MM.1S (cell line): ENCODE data around the gene GFRA1.

Experiments
- DNase-seq: peaks from one replicate; pipeline ENCODE4 v3.0.0-alpha.2; 2015
- H2AFZ ChIP-seq: fragments of 300-600 bp; sonication (generic); 2 replicates; pipeline ENCODE4 v1.6.0; 2016; ENCODE audit warnings: antibody characterized with exemption, low read length
- H3F3A ChIP-seq: fragments of 300-600 bp; sonication (generic); 2 replicates; pipeline ENCODE4 v1.6.1; 2016; ENCODE audit warnings: mild to moderate bottlenecking, antibody characterized with exemption, low read length, moderate library complexity, mixed read lengths; ENCODE audit not compliant: insufficient read depth
- H3K27ac ChIP-seq: fragments of 300-600 bp; sonication (generic); 2 replicates; pipeline ENCODE4 v1.5.1; 2016; ENCODE audit warnings: mild to moderate bottlenecking, low read length
- H3K27me3 ChIP-seq: fragments of 300-600 bp; sonication (generic); replicated peaks from 2 replicates; pipeline ENCODE4 v1.6.0; 2016; ENCODE audit warnings: low read length; ENCODE audit not compliant: insufficient read depth
- H3K36me3 ChIP-seq: fragments of 300-600 bp; sonication (generic); replicated peaks from 2 replicates; pipeline ENCODE4 v1.6.1; 2016; ENCODE audit warnings: mild to moderate bottlenecking, low read length, mixed read lengths; ENCODE audit not compliant: insufficient read depth
- H3K4me1 ChIP-seq: fragments of 300-600 bp; sonication (generic); 2 replicates; pipeline ENCODE4 v1.6.1; 2016; ENCODE audit warnings: low read length, mixed read lengths
- H3K4me2 ChIP-seq: fragments of 300-600 bp; sonication (generic); 2 replicates; pipeline ENCODE4 v1.6.0; 2016; ENCODE audit warnings: low read depth, low read length
- H3K4me3 ChIP-seq: fragments of 300-600 bp; sonication (generic); 2 replicates; pipeline ENCODE4 v1.5.1; 2016; ENCODE audit warnings: low read length, mixed read lengths
- H3K79me2 ChIP-seq: fragments of 300-600 bp; sonication (generic); 2 replicates; pipeline ENCODE4 v1.6.1; 2016; ENCODE audit warnings: mixed run types, low read length, mixed read lengths
- H3K9ac ChIP-seq: fragments of 300-600 bp; sonication (generic); 2 replicates; pipeline ENCODE4 v1.6.1; 2016; ENCODE audit warnings: low read length, mixed read lengths
- H3K9me2 ChIP-seq: fragments of 300-600 bp; sonication (generic); replicated peaks from 2 replicates; pipeline ENCODE4 v1.6.1; 2016; ENCODE audit warnings: mild to moderate bottlenecking, low read length, mixed read lengths; ENCODE audit not compliant: insufficient read depth
- H3K9me3 ChIP-seq: fragments of 300-600 bp; sonication (generic); replicated peaks from 2 replicates; pipeline ENCODE4 v1.6.1; 2016; ENCODE audit warnings: mild to moderate bottlenecking, low read length, mixed read lengths; ENCODE audit not compliant: insufficient read depth
- H4K20me1 ChIP-seq: fragments of 300-600 bp; sonication (generic); 2 replicates; pipeline ENCODE4 v1.6.1; 2016; ENCODE audit warnings: mild to moderate bottlenecking, low read length, moderate library complexity, mixed read lengths; ENCODE audit not compliant: insufficient read depth
- EZH2 ChIP-seq: fragments of 300-600 bp; sonication (generic); optimal IDR thresholded peaks from 2 replicates; pipeline ENCODE3; 2017; ENCODE audit warnings: low read depth, mild to moderate bottlenecking, antibody characterized with exemption, low read length, mixed read lengths
- EZH2phosphoT487 ChIP-seq: fragments of 300-600 bp; sonication (generic); IDR thresholded peaks from 2 replicates; pipeline ENCODE4 v1.6.1; 2018; ENCODE audit warnings: antibody characterized with exemption, low read length
- TF ChIP-seq, protein P1 (sequence below): fragments of 300-600 bp; sonication (generic); IDR thresholded peaks from 2 replicates; pipeline ENCODE4 v1.5.1; 2016; ENCODE audit warnings: antibody characterized with exemption, low read length, mixed read lengths

The GFRA1 gene

DNA sequence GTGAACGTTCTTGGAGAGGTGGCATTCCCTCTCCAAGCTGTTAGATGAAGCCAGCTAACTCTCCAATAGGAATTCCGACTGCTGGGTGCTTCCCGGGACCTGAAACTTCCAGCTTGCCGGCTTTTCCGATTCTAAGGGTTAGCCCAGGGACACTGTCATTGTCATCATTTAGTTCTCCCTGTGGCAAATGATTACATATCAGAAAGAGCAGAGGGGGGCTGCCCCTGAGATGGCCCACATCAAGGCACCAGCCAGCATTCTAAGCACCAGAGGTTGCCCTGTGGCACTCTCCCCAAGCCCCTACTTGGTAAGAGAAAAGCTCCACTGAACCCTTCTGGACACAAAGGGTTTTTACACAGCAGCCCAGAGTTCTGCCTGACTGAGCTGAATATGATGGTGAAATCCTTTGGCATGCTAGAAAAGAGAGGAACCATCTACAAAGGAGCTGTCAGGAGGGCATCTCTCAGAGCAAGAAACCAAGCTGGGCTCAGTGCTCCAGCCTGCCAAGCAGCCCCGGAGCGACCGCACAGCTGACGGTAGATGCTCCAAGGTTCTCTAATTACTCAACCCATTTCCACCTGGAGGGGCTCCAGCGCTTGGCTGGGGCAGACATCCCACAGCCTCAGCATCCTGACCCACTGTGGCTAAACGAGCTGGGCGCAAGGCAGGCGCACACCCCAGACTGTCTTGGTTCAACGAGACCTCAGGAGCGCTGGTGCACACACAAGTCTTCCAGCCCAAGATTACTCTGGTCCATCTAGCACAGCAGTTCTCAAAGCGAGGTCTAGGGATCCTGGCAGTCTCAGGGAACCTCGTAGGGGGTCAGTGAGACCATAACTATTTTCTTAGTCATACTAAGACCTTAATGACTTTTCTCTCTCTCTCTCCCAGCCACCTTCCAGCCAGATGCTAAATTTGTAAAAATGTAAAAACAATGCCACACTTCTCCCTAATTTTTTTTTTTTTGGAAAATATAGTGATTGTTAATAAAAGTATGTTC lies 160.5 kb downstream of the GFRA1 start:
- H3K9me3 ChIP-seq, result no peaks in the 10 kb centered on the region
- H3K27ac ChIP-seq, result no peak overlapping the region
- no peaks in the 10 kb centered on the region for H3K9me2 ChIP-seq
- H4K20me1 ChIP-seq, result no peaks in the 10 kb centered on the region
- no peak overlapping the region for H3K4me3 ChIP-seq
- H3K36me3 ChIP-seq, result no peaks in the 10 kb centered on the region
- no peaks in the 10 kb centered on the region for H3F3A ChIP-seq
- no peaks in the 10 kb centered on the region for H3K27me3 ChIP-seq
- H3K4me1 ChIP-seq, result no peaks in the 10 kb centered on the region
- H3K9ac ChIP-seq, result no peak overlapping the region
- H2AFZ ChIP-seq, result no peak overlapping the region
- H3K4me2 ChIP-seq, result no peak overlapping the region
- no peak for DNase-seq
- H3K79me2 ChIP-seq, result no peaks in the 10 kb centered on the region
- TF ChIP-seq, protein P1, sequence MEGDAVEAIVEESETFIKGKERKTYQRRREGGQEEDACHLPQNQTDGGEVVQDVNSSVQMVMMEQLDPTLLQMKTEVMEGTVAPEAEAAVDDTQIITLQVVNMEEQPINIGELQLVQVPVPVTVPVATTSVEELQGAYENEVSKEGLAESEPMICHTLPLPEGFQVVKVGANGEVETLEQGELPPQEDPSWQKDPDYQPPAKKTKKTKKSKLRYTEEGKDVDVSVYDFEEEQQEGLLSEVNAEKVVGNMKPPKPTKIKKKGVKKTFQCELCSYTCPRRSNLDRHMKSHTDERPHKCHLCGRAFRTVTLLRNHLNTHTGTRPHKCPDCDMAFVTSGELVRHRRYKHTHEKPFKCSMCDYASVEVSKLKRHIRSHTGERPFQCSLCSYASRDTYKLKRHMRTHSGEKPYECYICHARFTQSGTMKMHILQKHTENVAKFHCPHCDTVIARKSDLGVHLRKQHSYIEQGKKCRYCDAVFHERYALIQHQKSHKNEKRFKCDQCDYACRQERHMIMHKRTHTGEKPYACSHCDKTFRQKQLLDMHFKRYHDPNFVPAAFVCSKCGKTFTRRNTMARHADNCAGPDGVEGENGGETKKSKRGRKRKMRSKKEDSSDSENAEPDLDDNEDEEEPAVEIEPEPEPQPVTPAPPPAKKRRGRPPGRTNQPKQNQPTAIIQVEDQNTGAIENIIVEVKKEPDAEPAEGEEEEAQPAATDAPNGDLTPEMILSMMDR, result no peak
- TF ChIP-seq EZH2phosphoT487, result no peak
- no peak for TF ChIP-seq EZH2

DNA sequence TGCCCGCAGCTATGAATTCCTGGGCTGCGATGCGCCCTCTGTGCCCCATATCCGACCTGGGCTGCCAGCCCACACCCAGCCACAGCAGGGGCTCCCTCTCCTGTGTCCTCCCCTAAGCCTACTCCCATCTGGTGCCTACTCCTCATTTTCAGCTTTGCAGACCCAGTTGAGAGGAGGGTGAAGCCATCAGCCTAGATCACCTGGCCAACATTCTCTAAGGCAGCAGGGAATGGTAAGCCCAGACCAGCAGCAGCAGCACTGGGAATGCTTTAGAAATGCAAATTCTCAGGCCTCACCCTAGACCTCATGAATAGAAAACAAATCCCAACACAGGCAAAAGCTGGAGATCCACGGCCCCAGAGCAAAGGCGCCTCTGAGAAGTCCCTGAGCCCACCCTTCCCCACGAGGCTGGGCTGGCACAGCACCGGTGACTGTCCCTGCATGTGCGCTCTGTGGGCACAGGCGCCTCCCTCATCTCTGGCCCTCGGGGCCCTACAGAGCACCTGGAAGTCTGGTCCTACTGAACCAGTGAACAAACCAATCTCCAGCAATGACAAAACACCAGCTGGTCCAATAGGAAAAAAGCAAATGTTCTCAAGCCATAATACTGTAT lies 161.4 kb downstream of the GFRA1 start:
- H3F3A ChIP-seq, result no peaks in the 10 kb centered on the region
- H3K9me3 ChIP-seq, result no peaks in the 10 kb centered on the region
- H3K4me3 ChIP-seq, result no peak overlapping the region
- H2AFZ ChIP-seq, result no peak overlapping the region
- no peaks in the 10 kb centered on the region for H3K36me3 ChIP-seq
- no peak overlapping the region for H3K9ac ChIP-seq
- H3K27me3 ChIP-seq, result no peaks in the 10 kb centered on the region
- H4K20me1 ChIP-seq, result no peaks in the 10 kb centered on the region
- TF ChIP-seq EZH2, result no peak
- no peak for TF ChIP-seq EZH2phosphoT487
- TF ChIP-seq, protein P1, result no peak
- H3K4me1 ChIP-seq, result no peaks in the 10 kb centered on the region
- H3K9me2 ChIP-seq, result no peaks in the 10 kb centered on the region
- no peaks in the 10 kb centered on the region for H3K79me2 ChIP-seq
- H3K4me2 ChIP-seq, result no peak overlapping the region
- no peak for DNase-seq
- H3K27ac ChIP-seq, result no peak overlapping the region

DNA sequence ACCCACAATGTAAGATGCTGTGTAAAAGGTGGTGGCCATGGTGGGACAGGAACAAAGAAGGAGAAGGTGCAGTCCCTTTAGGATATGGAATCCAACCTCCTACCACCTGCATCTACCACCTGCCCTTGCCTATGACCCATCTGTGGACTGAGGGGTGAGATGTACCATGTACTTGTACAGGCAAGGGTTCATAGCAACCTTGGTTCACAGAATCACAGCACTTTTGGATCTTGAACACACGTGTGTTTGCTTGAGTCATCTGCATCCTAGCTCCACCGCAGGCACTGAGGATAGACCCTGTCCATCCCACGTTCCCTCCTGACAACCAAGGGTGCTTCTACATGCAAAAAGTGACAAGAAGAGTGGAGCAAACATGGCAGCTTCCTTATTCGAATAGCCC lies 162.3 kb downstream of the GFRA1 start:
- Histone ChIP-seq H3K79me2 (no peaks in the 10 kb centered on the region), H3F3A (no peaks in the 10 kb centered on the region), H3K27me3 (no peaks in the 10 kb centered on the region), H3K9ac (no peak overlapping the region), H3K9me2 (no peaks in the 10 kb centered on the region), H2AFZ (no peak overlapping the region), H4K20me1 (no peaks in the 10 kb centered on the region), H3K4me3 (no peak overlapping the region), H3K4me1 (no peaks in the 10 kb centered on the region), H3K27ac (no peak overlapping the region), H3K4me2 (no peak overlapping the region), H3K9me3 (no peaks in the 10 kb centered on the region), H3K36me3 (no peaks in the 10 kb centered on the region)
- TF ChIP-seq EZH2phosphoT487, result no peak
- TF ChIP-seq, protein P1, result no peak
- TF ChIP-seq EZH2, result no peak
- no peak for DNase-seq
